Uterus (tissue), 2 donors: ENCODE results near the gene MEF2B.

ENCODE experiments used
- CTCF ChIP-seq, 4 experiments: fragments of 200-600 bp in 2 of 4; fragments of 450-650 bp in 2 of 4; sonication (generic) in 2 of 4; IDR thresholded peaks; one replicate each; pipeline ENCODE4 v1.5.1; 2016 to 2019; ENCODE audit warnings: antibody characterized with exemption in 4 of 4, mild to moderate bottlenecking in 2 of 4, moderate library complexity in 1 of 4
- POLR2A ChIP-seq, 2 donors: fragments of 450-650 bp; IDR thresholded peaks; one replicate each; pipeline ENCODE4 v1.6.1; 2016; ENCODE audit warnings: antibody characterized with exemption in 2 of 2, mild to moderate bottlenecking in 1 of 2, moderate library complexity in 1 of 2

GRCh38 chr19:19111967-19112580 is 58.0 kb downstream of the MEF2B start:
- TF ChIP-seq POLR2A (IDR thresholded peaks at IDR 0.05) (no peak), CTCF (IDR thresholded peaks at IDR 0.05) (no peak)
